B cell (primary cell): ENCODE measurements around the gene RBMS3.

ENCODE experiments used
- CTCF ChIP-seq: fragments of 200-600 bp; IDR thresholded peaks from one replicate; pipeline ENCODE4 v1.8.0; 2022; ENCODE audit warnings: antibody characterized with exemption, mild to moderate bottlenecking
- EZH2 ChIP-seq: IDR thresholded peaks from 2 replicates; pipeline ENCODE4 v1.6.1; 2012; ENCODE audit warnings: borderline replicate concordance, low read depth, mild to moderate bottlenecking, moderate library complexity, low read length; ENCODE audit not compliant: insufficient read depth, poor library complexity, severe bottlenecking

- TF ChIP-seq CTCF (no peak), EZH2 (no peak)
These were observed 626.0 kb downstream of the RBMS3 start for GRCh38 chr3:29906906-29907305.
